SK-N-SH treated with all-trans-retinoic acid at 6 μM for 48 hours (cell line): ENCODE measurements around the gene AKAP9.
"Not testable (repeated sequence)": the region's sequence is repeated elsewhere in the genome, so short reads cannot be mapped to it uniquely, and the experiment has no call there.

ENCODE experiments used
- ARNTL ChIP-seq: fragments of 450-650 bp; formaldehyde crosslinking; IDR thresholded peaks from 2 replicates; pipeline ENCODE4 v1.5.0; 2020; ENCODE audit warnings: low read depth, mild to moderate bottlenecking, moderate library complexity, borderline replicate concordance
- CSRNP3 ChIP-seq: fragments of 250-450 bp; sonication (Bioruptor Pico); IDR thresholded peaks from 2 replicates; pipeline ENCODE4 v1.5.1; 2021; ENCODE audit warnings: mild to moderate bottlenecking, moderate library complexity
- ESRRG ChIP-seq: fragments of 250-450 bp; sonication (Bioruptor Pico); IDR thresholded peaks from 2 replicates; pipeline ENCODE4 v1.6.1; 2021; ENCODE audit warnings: mild to moderate bottlenecking
- GLIS3 ChIP-seq: fragments of 250-450 bp; sonication (Bioruptor Pico); IDR thresholded peaks from 2 replicates; pipeline ENCODE4 v1.5.0; 2020; ENCODE audit warnings: mild to moderate bottlenecking, moderate library complexity
- OSR1 ChIP-seq: fragments of 250-450 bp; sonication (Bioruptor Pico); IDR thresholded peaks from 2 replicates; pipeline ENCODE4 v1.8.0; 2022; ENCODE audit warnings: moderate library complexity, mild to moderate bottlenecking, inconsistent platforms
- POU6F1 ChIP-seq: fragments of 250-450 bp; sonication (Bioruptor Pico); IDR thresholded peaks from 2 replicates; pipeline ENCODE4 v1.8.0; 2021; ENCODE audit warnings: low read depth, mild to moderate bottlenecking, moderate library complexity, borderline replicate concordance
- PPARA ChIP-seq: fragments of 250-450 bp; sonication (Bioruptor Pico); IDR thresholded peaks from 2 replicates; pipeline ENCODE4 v1.5.0; 2020; ENCODE audit warnings: mild to moderate bottlenecking, borderline replicate concordance
- RARB ChIP-seq: fragments of 250-450 bp; sonication (Bioruptor Pico); IDR thresholded peaks from 2 replicates; pipeline ENCODE4 v1.8.0; 2021; ENCODE audit warnings: mild to moderate bottlenecking, moderate library complexity
- TCF4 ChIP-seq: fragments of 250-450 bp; sonication (Bioruptor Pico); IDR thresholded peaks from 2 replicates; pipeline ENCODE4 v1.8.0; 2021; ENCODE audit warnings: mild to moderate bottlenecking, moderate library complexity, borderline replicate concordance
- TOX ChIP-seq: fragments of 250-450 bp; sonication (Bioruptor Pico); IDR thresholded peaks from 2 replicates; pipeline ENCODE4 v1.8.0; 2021; ENCODE audit warnings: mild to moderate bottlenecking, moderate library complexity, borderline replicate concordance
- ZFP3 ChIP-seq: fragments of 250-450 bp; sonication (Bioruptor Pico); IDR thresholded peaks from 2 replicates; pipeline ENCODE4 v1.5.0; 2020; ENCODE audit warnings: mild to moderate bottlenecking, moderate library complexity
- ZFP30 ChIP-seq: fragments of 450-650 bp; formaldehyde crosslinking; IDR thresholded peaks from 2 replicates; pipeline ENCODE4 v1.5.0; 2022; ENCODE audit warnings: mild to moderate bottlenecking, moderate library complexity
- TF ChIP-seq, protein P1 (sequence below): fragments of 250-450 bp; sonication (Bioruptor Pico); IDR thresholded peaks from 2 replicates; pipeline ENCODE4 v1.8.0; 2020; ENCODE audit warnings: mild to moderate bottlenecking, moderate library complexity, borderline replicate concordance

GRCh38 chr7:92142791-92143190 lies 202.1 kb downstream of the AKAP9 start:
- not testable (repeated sequence) for TF ChIP-seq ZFP3 (CRISPR knock-in tag); OSR1 (CRISPR knock-in tag); ESRRG (CRISPR knock-in tag); PPARA; TCF4 (CRISPR knock-in tag); ARNTL; ZFP30; TOX (CRISPR knock-in tag); RARB (CRISPR knock-in tag); POU6F1 (CRISPR knock-in tag); CSRNP3 (CRISPR knock-in tag); GLIS3 (CRISPR knock-in tag)
- TF ChIP-seq, protein P1, sequence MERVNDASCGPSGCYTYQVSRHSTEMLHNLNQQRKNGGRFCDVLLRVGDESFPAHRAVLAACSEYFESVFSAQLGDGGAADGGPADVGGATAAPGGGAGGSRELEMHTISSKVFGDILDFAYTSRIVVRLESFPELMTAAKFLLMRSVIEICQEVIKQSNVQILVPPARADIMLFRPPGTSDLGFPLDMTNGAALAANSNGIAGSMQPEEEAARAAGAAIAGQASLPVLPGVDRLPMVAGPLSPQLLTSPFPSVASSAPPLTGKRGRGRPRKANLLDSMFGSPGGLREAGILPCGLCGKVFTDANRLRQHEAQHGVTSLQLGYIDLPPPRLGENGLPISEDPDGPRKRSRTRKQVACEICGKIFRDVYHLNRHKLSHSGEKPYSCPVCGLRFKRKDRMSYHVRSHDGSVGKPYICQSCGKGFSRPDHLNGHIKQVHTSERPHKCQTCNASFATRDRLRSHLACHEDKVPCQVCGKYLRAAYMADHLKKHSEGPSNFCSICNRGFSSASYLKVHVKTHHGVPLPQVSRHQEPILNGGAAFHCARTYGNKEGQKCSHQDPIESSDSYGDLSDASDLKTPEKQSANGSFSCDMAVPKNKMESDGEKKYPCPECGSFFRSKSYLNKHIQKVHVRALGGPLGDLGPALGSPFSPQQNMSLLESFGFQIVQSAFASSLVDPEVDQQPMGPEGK = not testable (repeated sequence)
